ENCODE results near the gene MTFMT. TPM values are rescaled to one million over a fixed set of nuclear protein-coding genes. Genes with fewer than 3 reads are reported as not detected.

The MTFMT gene
- 11.7 and 14.7 TPM in 2 replicates for total RNA-seq

GRCh38 chr15:65028921-65029735, at the start of gene MTFMT:
TSS of gene MTFMT (minus strand) at chr15:65029639. CDS start at chr15:65029613, 26 bp downstream.

GRCh38 chr15:65076486-65077290, 47.2 kb upstream of the MTFMT start, which contains the start of gene KBTBD13:
TSS of gene KBTBD13 (plus strand) at chr15:65076746. CDS start at chr15:65076816, 70 bp downstream.

GRCh38 chr15:65067645-65068402, 38.4 kb upstream of the MTFMT start, which contains the start of gene RASL12:
TSS of gene RASL12 (minus strand) at chr15:65067991. CDS start at chr15:65067835, 156 bp downstream.

GRCh38 chr15:65044724-65045481, 15.5 kb upstream of the MTFMT start, which contains the start of gene SLC51B:
TSS of gene SLC51B (plus strand) at chr15:65045387. CDS start at chr15:65050005, 4,618 bp downstream.

GRCh38 chr15:64989416-64990167, 39.8 kb downstream of the MTFMT start, which contains the start of gene SPG21:
TSS of gene SPG21 (minus strand) at chr15:64989914. CDS start at chr15:64983569, 6,345 bp downstream.

Other genes with a start within 250 kb of the MTFMT start
- gene PIF1, start 204.0 kb downstream of the MTFMT start, total RNA-seq = 5.2 and 6.3 TPM in 2 replicates
- 22.3 and 23.3 TPM in 2 replicates for gene PLEKHO2, start 187.7 kb downstream of the MTFMT start, total RNA-seq
- 6.7 and 9.1 TPM in 2 replicates for gene ANKDD1A, start 117.7 kb downstream of the MTFMT start, total RNA-seq
- 72.9 and 87.0 TPM in 2 replicates for gene SPG21, start 39.7 kb downstream of the MTFMT start, total RNA-seq
- gene SLC51B, start 15.7 kb upstream of the MTFMT start, total RNA-seq = not detected in 2 replicates
- gene RASL12, start 38.4 kb upstream of the MTFMT start, total RNA-seq = 0.13 and 0.39 TPM in 2 replicates
- gene KBTBD13, start 47.1 kb upstream of the MTFMT start, total RNA-seq = not detected in 2 replicates
- gene UBAP1L, start 85.6 kb upstream of the MTFMT start, total RNA-seq = 2.2 and 2.4 TPM in 2 replicates
- 15.1 and 16.1 TPM in 2 replicates for gene PDCD7, start 104.2 kb upstream of the MTFMT start, total RNA-seq
- gene CLPX, start 155.7 kb upstream of the MTFMT start, total RNA-seq = 36.2 and 36.8 TPM in 2 replicates
- gene CILP, start 181.8 kb upstream of the MTFMT start, total RNA-seq = 0.07 TPM in 2 replicates

Measured in smooth muscle cell of the pulmonary artery (primary cell).